Measurements from ENCODE around the gene MR1.

DNA sequence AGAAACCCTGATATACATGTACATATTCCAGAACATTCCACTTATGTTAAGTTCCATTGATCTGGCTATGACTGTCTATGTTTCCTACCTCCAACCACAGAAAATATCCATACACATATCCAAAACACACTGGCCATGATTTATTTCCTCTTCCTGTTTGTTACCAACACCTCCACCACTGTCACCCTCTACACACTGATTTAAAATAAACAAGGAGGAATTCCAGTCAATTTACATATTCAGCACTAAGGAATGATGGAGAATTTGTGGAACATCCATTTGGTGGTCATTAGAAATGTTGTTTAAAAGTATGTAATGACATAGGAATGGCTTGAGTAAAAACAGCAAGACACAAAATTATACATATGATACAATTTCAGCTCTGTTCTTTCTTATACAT lies 5.6 kb upstream of the MR1 start:
- TF ChIP-seq, protein P1, sequence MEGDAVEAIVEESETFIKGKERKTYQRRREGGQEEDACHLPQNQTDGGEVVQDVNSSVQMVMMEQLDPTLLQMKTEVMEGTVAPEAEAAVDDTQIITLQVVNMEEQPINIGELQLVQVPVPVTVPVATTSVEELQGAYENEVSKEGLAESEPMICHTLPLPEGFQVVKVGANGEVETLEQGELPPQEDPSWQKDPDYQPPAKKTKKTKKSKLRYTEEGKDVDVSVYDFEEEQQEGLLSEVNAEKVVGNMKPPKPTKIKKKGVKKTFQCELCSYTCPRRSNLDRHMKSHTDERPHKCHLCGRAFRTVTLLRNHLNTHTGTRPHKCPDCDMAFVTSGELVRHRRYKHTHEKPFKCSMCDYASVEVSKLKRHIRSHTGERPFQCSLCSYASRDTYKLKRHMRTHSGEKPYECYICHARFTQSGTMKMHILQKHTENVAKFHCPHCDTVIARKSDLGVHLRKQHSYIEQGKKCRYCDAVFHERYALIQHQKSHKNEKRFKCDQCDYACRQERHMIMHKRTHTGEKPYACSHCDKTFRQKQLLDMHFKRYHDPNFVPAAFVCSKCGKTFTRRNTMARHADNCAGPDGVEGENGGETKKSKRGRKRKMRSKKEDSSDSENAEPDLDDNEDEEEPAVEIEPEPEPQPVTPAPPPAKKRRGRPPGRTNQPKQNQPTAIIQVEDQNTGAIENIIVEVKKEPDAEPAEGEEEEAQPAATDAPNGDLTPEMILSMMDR (IDR thresholded peaks at IDR 0.05): no peak
- no peak for TF ChIP-seq POLR2A (IDR thresholded peaks at IDR 0.05)
